ENCODE data around the gene SLC6A12.

The SLC6A12 gene

DNA sequence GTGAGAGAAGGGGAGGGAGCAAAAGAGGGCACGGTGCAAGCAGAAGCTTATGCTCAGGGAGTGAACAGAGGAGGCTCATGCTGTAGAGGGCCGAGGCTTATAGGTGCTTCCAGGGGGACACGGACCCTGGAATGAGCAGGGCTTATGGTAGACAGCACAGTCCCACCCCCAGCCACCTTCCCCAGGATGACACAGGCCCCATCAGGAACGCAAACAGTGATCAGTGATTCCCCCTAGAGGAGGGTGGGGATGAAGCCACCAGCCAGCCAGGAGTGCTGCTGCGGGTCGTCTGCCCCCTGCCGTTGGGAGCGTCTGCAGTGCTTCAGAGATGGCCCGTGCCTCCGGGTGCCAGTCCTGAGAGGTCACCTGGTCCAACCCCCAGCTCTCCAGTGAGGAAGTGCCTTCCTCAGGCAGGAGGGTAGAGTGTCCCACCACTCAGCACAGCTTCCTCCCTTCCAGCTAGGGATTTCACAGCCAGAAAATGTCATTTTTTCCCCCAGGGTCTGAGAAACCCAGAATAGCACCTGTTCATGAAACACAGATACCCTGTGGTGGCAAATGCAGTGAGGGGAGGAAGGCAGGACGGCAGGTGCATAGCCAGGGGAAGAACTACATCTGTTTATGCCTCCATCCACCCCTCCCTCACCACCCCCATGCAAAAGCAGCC is 60.7 kb downstream of the SLC6A12 start:
- TF ChIP-seq, protein P1, sequence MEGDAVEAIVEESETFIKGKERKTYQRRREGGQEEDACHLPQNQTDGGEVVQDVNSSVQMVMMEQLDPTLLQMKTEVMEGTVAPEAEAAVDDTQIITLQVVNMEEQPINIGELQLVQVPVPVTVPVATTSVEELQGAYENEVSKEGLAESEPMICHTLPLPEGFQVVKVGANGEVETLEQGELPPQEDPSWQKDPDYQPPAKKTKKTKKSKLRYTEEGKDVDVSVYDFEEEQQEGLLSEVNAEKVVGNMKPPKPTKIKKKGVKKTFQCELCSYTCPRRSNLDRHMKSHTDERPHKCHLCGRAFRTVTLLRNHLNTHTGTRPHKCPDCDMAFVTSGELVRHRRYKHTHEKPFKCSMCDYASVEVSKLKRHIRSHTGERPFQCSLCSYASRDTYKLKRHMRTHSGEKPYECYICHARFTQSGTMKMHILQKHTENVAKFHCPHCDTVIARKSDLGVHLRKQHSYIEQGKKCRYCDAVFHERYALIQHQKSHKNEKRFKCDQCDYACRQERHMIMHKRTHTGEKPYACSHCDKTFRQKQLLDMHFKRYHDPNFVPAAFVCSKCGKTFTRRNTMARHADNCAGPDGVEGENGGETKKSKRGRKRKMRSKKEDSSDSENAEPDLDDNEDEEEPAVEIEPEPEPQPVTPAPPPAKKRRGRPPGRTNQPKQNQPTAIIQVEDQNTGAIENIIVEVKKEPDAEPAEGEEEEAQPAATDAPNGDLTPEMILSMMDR (IDR thresholded peaks at IDR 0.05; ENCODE audit: insufficient read depth, low read length), result peak; percentile 73
- TF ChIP-seq SPI1 (IDR thresholded peaks at IDR 0.05; ENCODE audit: borderline replicate concordance, low read depth) (peak; percentile 65; the same call in 1 of the 2 replicates), POLR2AphosphoS5 (IDR thresholded peaks at IDR 0.05; ENCODE audit: low read depth) (no peak)
- H3K27ac ChIP-seq (replicated peaks), result no peak overlapping the region
- DNase-seq (ENCODE audit: low read depth in 1 of 2, low spot score in 1 of 2), result peak; percentile 59 to 76

DNA sequence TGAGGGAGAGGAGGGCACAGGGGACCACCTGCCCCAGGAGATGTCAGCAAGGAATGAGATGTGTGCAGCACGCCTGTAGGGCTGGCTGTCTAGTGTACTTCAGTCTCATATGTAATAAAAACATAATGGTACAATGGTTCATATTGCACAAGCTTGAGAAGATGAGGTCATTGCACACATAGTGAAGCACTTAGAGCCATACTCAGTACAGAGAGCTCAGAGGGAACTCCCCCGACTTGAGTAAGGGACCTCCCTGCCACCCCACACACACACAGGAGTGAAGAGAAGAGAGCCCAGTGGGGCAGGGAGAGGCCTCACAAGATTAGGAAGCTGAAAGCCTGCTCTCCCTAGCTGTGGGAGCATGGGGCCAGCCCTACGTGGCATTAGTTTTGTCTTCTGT is 61.5 kb downstream of the SLC6A12 start:
- Histone ChIP-seq H3K4me3 (replicated peaks; ENCODE audit: insufficient read depth, low read length) (no peak overlapping the region), H3K27me3 (ENCODE audit: insufficient read depth, poor library complexity, severe bottlenecking) (no peaks in the 10 kb centered on the region), H3K27ac (replicated peaks) (no peak overlapping the region)
- TF ChIP-seq SPI1 (IDR thresholded peaks at IDR 0.05; ENCODE audit: borderline replicate concordance, low read depth), result no peak
- TF ChIP-seq POLR2AphosphoS5 (IDR thresholded peaks at IDR 0.05; ENCODE audit: low read depth), result no peak
- TF ChIP-seq, protein P1 (IDR thresholded peaks at IDR 0.05; ENCODE audit: insufficient read depth, low read length), result no peak
- TF ChIP-seq, protein P2, sequence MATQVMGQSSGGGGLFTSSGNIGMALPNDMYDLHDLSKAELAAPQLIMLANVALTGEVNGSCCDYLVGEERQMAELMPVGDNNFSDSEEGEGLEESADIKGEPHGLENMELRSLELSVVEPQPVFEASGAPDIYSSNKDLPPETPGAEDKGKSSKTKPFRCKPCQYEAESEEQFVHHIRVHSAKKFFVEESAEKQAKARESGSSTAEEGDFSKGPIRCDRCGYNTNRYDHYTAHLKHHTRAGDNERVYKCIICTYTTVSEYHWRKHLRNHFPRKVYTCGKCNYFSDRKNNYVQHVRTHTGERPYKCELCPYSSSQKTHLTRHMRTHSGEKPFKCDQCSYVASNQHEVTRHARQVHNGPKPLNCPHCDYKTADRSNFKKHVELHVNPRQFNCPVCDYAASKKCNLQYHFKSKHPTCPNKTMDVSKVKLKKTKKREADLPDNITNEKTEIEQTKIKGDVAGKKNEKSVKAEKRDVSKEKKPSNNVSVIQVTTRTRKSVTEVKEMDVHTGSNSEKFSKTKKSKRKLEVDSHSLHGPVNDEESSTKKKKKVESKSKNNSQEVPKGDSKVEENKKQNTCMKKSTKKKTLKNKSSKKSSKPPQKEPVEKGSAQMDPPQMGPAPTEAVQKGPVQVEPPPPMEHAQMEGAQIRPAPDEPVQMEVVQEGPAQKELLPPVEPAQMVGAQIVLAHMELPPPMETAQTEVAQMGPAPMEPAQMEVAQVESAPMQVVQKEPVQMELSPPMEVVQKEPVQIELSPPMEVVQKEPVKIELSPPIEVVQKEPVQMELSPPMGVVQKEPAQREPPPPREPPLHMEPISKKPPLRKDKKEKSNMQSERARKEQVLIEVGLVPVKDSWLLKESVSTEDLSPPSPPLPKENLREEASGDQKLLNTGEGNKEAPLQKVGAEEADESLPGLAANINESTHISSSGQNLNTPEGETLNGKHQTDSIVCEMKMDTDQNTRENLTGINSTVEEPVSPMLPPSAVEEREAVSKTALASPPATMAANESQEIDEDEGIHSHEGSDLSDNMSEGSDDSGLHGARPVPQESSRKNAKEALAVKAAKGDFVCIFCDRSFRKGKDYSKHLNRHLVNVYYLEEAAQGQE (IDR thresholded peaks at IDR 0.05; ENCODE audit: insufficient replicate concordance, low read depth), result no peak
- no peak for TF ChIP-seq GABPA (IDR thresholded peaks at IDR 0.05; ENCODE audit: low read depth)
- no peak for DNase-seq (ENCODE audit: low read depth in 1 of 2, low spot score in 1 of 2)

More for the DNA sequence above, 60.7 kb downstream of the SLC6A12 start:
- H3K4me3 ChIP-seq (replicated peaks; ENCODE audit: insufficient read depth, low read length), result no peak overlapping the region
- no peaks in the 10 kb centered on the region for H3K27me3 ChIP-seq (ENCODE audit: insufficient read depth, poor library complexity, severe bottlenecking)

DNA sequence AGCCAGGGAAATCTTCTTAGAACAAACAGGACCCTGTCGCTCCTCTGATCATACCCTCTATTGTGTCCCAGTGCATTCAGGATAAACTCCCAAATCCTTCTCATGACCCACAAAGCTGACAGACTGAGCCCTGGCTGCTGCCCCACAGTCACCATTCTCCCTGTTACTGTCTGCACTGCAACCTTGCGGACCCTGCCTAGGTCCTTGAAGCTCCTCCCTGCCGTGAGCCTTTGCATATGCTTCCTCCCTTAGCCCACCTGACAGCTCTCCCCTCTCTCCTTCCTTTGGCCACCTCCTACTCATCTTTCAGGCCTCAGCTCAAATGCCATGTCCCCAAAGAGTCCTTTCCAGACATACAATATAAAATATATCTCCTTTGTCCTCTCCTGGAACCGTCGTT is 62.4 kb downstream of the SLC6A12 start:
- TF ChIP-seq SPI1 (IDR thresholded peaks at IDR 0.05; ENCODE audit: borderline replicate concordance, low read depth) (no peak), POLR2AphosphoS5 (IDR thresholded peaks at IDR 0.05; ENCODE audit: low read depth) (no peak), GABPA (IDR thresholded peaks at IDR 0.05; ENCODE audit: low read depth) (no peak)
- TF ChIP-seq, protein P1 (IDR thresholded peaks at IDR 0.05; ENCODE audit: insufficient read depth, low read length), result no peak
- TF ChIP-seq, protein P2 (IDR thresholded peaks at IDR 0.05; ENCODE audit: insufficient replicate concordance, low read depth), result no peak
- H3K27ac ChIP-seq (replicated peaks), result no peak overlapping the region
- no peak for DNase-seq (ENCODE audit: low read depth in 1 of 2, low spot score in 1 of 2)
- no peak overlapping the region for H3K4me3 ChIP-seq (replicated peaks; ENCODE audit: insufficient read depth, low read length)
- H3K27me3 ChIP-seq (ENCODE audit: insufficient read depth, poor library complexity, severe bottlenecking), result no peaks in the 10 kb centered on the region

Measured in HL-60 (cell line).